Retinal pigment epithelial cell (primary cell): ENCODE results near the gene IBA57.
"Not testable (repeated sequence)": the region's sequence is repeated elsewhere in the genome, so short reads cannot be mapped to it uniquely, and the experiment has no call there.

ENCODE experiments used
- DNase-seq: peaks from one replicate; pipeline ENCODE4 v3.0.0-alpha.2; 2010; ENCODE audit warnings: low read depth
- H3K4me3 ChIP-seq: 2 replicates; pipeline ENCODE4 v1.5.1; 2011; ENCODE audit warnings: mild to moderate bottlenecking, low read length, control low read depth, moderate library complexity
- TF ChIP-seq, protein P1 (sequence below): conservative IDR thresholded peaks from 2 replicates; pipeline ENCODE4 v1.5.1; 2011; ENCODE audit warnings: low read depth, low read length, control low read depth, inconsistent platforms

Gene IBA57

DNA sequence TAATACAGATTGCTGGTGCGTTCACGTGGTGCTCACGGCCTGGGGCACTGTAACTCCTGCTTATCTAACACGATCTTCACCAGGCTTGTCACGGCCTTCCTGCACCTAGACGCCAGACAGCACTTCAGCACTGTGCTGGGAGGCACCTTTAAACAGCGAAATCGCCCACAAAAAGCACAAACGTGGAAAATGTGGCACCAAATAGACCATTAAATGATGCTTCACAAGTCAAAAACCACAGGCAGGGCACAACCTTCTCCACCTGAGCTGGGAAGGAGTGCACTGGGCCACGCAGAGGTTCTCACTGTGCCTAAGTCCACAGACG, 20.0 kb downstream of the IBA57 start:
- DNase-seq = no peak
- H3K4me3 ChIP-seq = no peak overlapping the region
- TF ChIP-seq, protein P1, sequence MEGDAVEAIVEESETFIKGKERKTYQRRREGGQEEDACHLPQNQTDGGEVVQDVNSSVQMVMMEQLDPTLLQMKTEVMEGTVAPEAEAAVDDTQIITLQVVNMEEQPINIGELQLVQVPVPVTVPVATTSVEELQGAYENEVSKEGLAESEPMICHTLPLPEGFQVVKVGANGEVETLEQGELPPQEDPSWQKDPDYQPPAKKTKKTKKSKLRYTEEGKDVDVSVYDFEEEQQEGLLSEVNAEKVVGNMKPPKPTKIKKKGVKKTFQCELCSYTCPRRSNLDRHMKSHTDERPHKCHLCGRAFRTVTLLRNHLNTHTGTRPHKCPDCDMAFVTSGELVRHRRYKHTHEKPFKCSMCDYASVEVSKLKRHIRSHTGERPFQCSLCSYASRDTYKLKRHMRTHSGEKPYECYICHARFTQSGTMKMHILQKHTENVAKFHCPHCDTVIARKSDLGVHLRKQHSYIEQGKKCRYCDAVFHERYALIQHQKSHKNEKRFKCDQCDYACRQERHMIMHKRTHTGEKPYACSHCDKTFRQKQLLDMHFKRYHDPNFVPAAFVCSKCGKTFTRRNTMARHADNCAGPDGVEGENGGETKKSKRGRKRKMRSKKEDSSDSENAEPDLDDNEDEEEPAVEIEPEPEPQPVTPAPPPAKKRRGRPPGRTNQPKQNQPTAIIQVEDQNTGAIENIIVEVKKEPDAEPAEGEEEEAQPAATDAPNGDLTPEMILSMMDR = no peak

DNA sequence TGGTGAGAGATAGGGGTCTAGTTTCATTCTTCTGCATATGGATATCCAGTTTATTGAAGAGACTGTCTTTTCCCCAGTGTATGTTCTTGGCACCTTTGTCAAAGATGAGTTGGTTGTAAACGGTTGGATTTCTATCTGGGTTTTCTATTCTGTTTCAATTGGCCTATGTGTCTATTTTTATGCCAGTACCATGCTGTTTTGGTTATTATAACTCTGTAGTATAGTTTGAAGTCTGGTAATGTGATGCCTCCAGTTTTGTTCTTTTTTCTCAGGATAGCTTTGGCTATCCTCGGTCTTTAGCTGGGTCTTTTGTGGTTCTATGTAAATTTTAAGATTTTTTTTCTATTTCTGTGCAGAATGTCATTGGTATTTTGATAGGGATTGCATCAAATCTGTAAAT, 22.6 kb downstream of the IBA57 start:
- not testable (repeated sequence) for DNase-seq, H3K4me3 ChIP-seq

DNA sequence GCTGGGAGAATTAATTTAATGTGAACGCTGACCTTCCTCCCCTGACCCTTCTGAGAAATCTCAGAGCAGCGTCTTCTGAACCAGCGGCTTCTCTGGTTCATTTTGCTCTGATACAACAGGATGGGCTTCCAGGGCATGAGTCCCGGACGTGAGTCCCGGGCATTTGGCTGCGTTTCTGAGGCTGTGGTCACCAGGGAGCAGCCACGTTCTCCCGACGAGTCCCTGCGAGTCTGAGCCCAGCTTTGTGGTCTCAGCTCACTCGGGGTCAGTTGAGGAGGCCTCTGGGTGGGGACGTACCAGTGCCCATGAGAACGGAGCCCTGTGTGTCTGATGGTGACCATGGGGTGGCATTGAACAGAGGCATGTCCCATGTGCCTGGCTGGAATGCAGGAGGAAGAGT, 24.6 kb downstream of the IBA57 start:
- TF ChIP-seq, protein P1 = no peak
- DNase-seq = no peak
- no peak overlapping the region for H3K4me3 ChIP-seq

DNA sequence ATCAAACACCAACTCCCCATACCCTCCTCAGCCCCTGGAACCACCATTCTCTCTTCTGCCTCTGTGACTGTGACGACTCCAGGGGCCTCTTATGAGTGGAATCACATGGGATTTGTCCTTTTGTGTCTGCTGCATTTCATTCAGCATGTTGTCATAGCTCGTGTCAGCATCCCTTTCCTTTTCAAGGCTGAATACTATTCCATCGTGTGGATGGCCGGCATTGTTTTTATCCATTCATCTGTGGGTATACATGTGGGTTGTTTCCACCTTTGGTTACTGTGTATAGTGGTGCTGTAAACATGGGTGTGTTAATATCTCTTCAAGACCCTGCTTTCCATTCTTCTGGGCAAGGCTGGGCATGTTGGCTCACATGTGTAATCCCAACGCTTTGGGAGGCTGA, 25.2 kb downstream of the IBA57 start:
- TF ChIP-seq, protein P1 = no peak
- H3K4me3 ChIP-seq = no peak overlapping the region
- no peak for DNase-seq

DNA sequence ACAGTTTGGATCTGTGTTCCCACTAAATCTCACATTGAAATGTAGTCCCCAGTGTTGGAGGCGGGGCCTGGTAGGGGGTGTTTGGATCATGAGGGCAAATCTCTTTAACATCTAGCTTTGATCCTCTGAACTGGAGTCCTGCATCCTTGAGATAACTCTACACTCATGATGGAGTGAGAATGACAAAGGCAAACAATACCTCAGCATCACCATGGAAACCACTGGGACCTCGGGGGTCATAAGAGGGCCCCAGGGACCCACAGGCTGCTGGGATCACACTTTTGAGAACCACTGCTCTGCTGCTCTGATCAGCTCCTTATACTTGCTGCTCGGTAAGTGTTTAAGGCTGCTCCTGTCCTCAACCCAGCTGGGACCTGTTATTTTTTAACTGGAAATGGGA, 28.8 kb downstream of the IBA57 start:
- no peak for DNase-seq
- H3K4me3 ChIP-seq = no peak overlapping the region

DNA sequence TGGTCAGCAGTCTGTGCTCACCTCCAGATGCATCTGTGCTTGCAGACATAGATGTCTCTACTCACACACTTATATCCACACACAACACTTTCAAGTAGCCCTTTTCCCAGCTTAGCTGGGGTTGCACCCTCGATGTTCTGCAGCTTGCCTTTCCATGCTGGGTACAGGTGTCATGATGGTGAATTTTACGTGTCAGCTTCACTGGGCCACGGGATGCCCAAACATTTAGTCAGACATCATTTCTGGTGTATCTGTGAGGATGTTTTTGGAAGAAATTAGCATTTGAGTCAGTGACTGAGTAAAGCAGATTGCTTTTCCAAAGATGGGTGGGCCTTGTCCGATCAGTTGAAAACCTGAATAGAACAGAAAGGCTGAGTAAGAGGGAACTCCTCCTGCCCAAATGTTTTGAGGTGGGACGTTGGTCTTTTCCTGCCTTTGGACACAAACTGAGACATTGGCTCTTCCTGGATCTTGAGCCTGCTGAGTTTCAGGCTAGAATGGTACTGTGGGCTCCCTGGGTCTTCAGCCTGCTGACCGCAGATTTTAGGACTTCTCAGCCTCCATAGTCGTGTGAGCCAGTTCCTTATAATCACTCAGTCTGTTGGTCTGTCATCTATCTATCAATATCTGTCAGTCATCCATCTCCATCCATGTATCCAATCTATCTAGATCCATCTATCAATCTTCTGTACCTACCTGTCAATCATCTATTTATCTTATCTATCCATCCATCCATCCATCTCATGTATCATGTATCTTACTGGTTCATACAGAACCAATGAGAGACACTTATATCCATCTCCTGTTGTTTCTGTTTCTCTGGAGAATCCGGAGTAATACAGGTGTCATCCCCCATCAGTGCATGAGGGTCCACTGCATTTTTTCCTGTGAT, 29.6 kb downstream of the IBA57 start:
- no peak for DNase-seq
- TF ChIP-seq, protein P1 = no peak
- H3K4me3 ChIP-seq = no peak overlapping the region

More for the DNA sequence above, 28.8 kb downstream of the IBA57 start:
- TF ChIP-seq, protein P1 = no peak

DNA sequence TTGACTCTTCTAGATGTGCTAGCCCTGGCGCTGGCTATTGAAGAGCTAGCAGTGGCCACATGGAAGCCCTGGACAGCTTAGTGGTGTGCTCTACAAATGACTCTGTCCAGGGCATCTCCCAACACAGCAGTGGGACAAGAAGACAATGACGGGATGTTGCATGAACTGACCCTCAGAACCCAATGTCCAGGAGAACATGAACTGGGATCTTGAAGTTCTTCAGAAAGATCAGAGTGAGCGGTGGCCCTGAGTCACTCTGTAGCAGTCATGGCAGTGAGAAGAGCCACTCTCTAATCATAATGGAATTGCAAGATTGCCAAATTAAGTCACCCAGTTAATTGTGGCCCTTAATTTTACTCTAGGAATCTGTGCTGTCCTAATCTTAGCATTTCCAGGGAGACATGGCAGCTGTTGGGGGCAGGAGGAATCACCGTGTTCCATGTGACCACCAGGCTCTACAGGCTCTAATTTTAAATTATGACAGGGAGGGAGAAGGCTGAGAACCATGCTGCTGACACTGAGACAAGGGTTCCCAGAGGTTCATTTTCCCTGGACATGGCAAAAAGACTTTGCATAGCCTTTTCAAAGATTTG, 32.0 kb downstream of the IBA57 start:
- TF ChIP-seq, protein P1 = no peak
- no peak for DNase-seq

More for the DNA sequence above, 32.0 kb downstream of the IBA57 start:
- no peak overlapping the region for H3K4me3 ChIP-seq
